H9 (cell line): Measurements from ENCODE around the gene MORN1. TPM values are rescaled to one million over a fixed set of nuclear protein-coding genes. Genes with fewer than 3 reads are reported as not detected.

ENCODE experiments used
- DNase-seq: peaks from one replicate; pipeline ENCODE4 v3.0.0-alpha.2; 2017
- H2AFZ ChIP-seq: one replicate; pipeline ENCODE4 v1.6.1; 2013; ENCODE audit warnings: mild to moderate bottlenecking, low read length, control low read depth, moderate library complexity
- H2AK5ac ChIP-seq: 2 replicates; pipeline ENCODE4 v1.6.1; 2013; ENCODE audit warnings: low read length, control low read depth, mixed read lengths; ENCODE audit not compliant: insufficient read length
- H2BK120ac ChIP-seq: one replicate; pipeline ENCODE4 v1.6.1; 2013; ENCODE audit warnings: low read depth, mild to moderate bottlenecking, low read length, control low read depth, inconsistent platforms; ENCODE audit not compliant: poor library complexity, severe bottlenecking
- H2BK12ac ChIP-seq: 2 replicates; pipeline ENCODE4 v1.6.1; 2013; ENCODE audit warnings: low read length, control low read depth, mixed read lengths, low read depth; ENCODE audit not compliant: insufficient read length
- H2BK15ac ChIP-seq: 2 replicates; pipeline ENCODE4 v1.6.1; 2013; ENCODE audit warnings: low read depth, low read length, control low read depth
- H2BK20ac ChIP-seq: one replicate; pipeline ENCODE4 v1.6.1; 2013; ENCODE audit warnings: low read depth, mild to moderate bottlenecking, low read length, control low read depth, inconsistent platforms; ENCODE audit not compliant: poor library complexity, severe bottlenecking
- H2BK5ac ChIP-seq: 2 replicates; pipeline ENCODE4 v1.6.1; 2013; ENCODE audit warnings: low read length, control low read depth, mixed read lengths; ENCODE audit not compliant: insufficient read length
- H3K14ac ChIP-seq: 2 replicates; pipeline ENCODE4 v1.6.1; 2013; ENCODE audit warnings: low read length, control low read depth; ENCODE audit not compliant: insufficient read depth
- H3K18ac ChIP-seq: 2 replicates; pipeline ENCODE4 v1.6.1; 2013; ENCODE audit warnings: low read depth, mild to moderate bottlenecking, mixed read lengths, low read length, control low read depth; ENCODE audit not compliant: insufficient read length
- H3K23ac ChIP-seq: 2 replicates; pipeline ENCODE4 v1.6.1; 2013; ENCODE audit warnings: low read length, control low read depth, mixed read lengths, low read depth; ENCODE audit not compliant: insufficient read length
- H3K23me2 ChIP-seq: 2 replicates; pipeline ENCODE4 v1.6.1; 2013; ENCODE audit warnings: low read depth, mild to moderate bottlenecking, mixed read lengths, low read length, control low read depth; ENCODE audit not compliant: insufficient read length, poor library complexity, severe bottlenecking
- H3K27ac ChIP-seq: 2 replicates; pipeline ENCODE4 v1.5.1; 2013; ENCODE audit warnings: low read length, control low read depth, mixed read lengths, low read depth; ENCODE audit not compliant: insufficient read length
- H3K27me3 ChIP-seq: 2 replicates; pipeline ENCODE4 v1.6.1; 2013; ENCODE audit warnings: low read length, control low read depth, inconsistent platforms; ENCODE audit not compliant: insufficient read depth
- H3K4ac ChIP-seq: 2 replicates; pipeline ENCODE4 v1.6.1; 2013; ENCODE audit warnings: low read depth, mild to moderate bottlenecking, control low read depth, inconsistent platforms, low read length, moderate library complexity
- H3K4me1 ChIP-seq: 2 replicates; pipeline ENCODE4 v1.6.1; 2013; ENCODE audit warnings: low read length, control low read depth, inconsistent platforms; ENCODE audit not compliant: insufficient read depth
- H3K4me2 ChIP-seq: 2 replicates; pipeline ENCODE4 v1.6.1; 2013; ENCODE audit warnings: low read length, control low read depth, mixed read lengths; ENCODE audit not compliant: insufficient read length, insufficient read depth
- H3K56ac ChIP-seq: 2 replicates; pipeline ENCODE4 v1.6.1; 2013; ENCODE audit warnings: low read depth, mild to moderate bottlenecking, mixed read lengths, low read length, control low read depth; ENCODE audit not compliant: insufficient read length
- H3K79me1 ChIP-seq: 2 replicates; pipeline ENCODE4 v1.6.1; 2013; ENCODE audit warnings: low read depth, mild to moderate bottlenecking, moderate library complexity, low read length, control low read depth, inconsistent platforms; ENCODE audit not compliant: insufficient read depth, poor library complexity, severe bottlenecking
- H3K79me2 ChIP-seq: 2 replicates; pipeline ENCODE4 v1.6.1; 2013; ENCODE audit warnings: low read length, control low read depth, inconsistent platforms; ENCODE audit not compliant: insufficient read depth
- H3K9ac ChIP-seq: 2 replicates; pipeline ENCODE4 v1.6.1; 2013; ENCODE audit warnings: low read length, control low read depth, mixed read lengths; ENCODE audit not compliant: insufficient read length; ENCODE audit errors: extremely low read depth
- H3K9me3 ChIP-seq: one replicate; pipeline ENCODE4 v1.6.1; 2013; ENCODE audit warnings: low read depth, low read length, inconsistent platforms; ENCODE audit not compliant: control insufficient read depth
- H3T11ph ChIP-seq: one replicate; pipeline ENCODE4 v1.6.1; 2013; ENCODE audit warnings: mild to moderate bottlenecking, low read length, control low read depth, inconsistent platforms
- H4K20me1 ChIP-seq: one replicate; pipeline ENCODE4 v1.6.1; 2013; ENCODE audit not compliant: control insufficient read depth, insufficient read length, insufficient read depth
- H4K5ac ChIP-seq: 2 replicates; pipeline ENCODE4 v1.6.1; 2013; ENCODE audit warnings: low read depth, mild to moderate bottlenecking, mixed read lengths, low read length, control low read depth; ENCODE audit not compliant: insufficient read length
- H4K8ac ChIP-seq: replicated peaks from 2 replicates; pipeline ENCODE4 v1.6.1; 2013; ENCODE audit warnings: low read length, control low read depth, mixed read lengths, low read depth; ENCODE audit not compliant: insufficient read length
- H4K91ac ChIP-seq: 2 replicates; pipeline ENCODE4 v1.6.1; 2013; ENCODE audit warnings: low read depth, mild to moderate bottlenecking, moderate library complexity, mixed read lengths, low read length, control low read depth; ENCODE audit not compliant: insufficient read length
- H3K27ac Mint-ChIP-seq, 3 experiments: 2 replicates in 2 of 3; 3 replicates in 1 of 3; pipeline ENCODE4 v1.8.0; 2020 to 2021; ENCODE audit warnings: mixed read lengths in 3 of 3, mild to moderate bottlenecking in 1 of 3, moderate library complexity in 1 of 3
- H3K27me3 Mint-ChIP-seq: 2 replicates; pipeline ENCODE4 v1.8.0; 2021; ENCODE audit warnings: low read depth, mild to moderate bottlenecking, moderate library complexity, mixed read lengths
- H3K36me3 Mint-ChIP-seq, 3 experiments: 2 replicates in 2 of 3; 3 replicates in 1 of 3; pipeline ENCODE4 v1.8.0; 2020 to 2021; ENCODE audit warnings: low read depth in 3 of 3, mixed read lengths in 3 of 3; ENCODE audit not compliant: insufficient read depth in 1 of 3
- H3K4me1 Mint-ChIP-seq, 2 experiments: 2 replicates each; pipeline ENCODE4 v1.8.0; 2020; ENCODE audit warnings: mixed read lengths in 2 of 2
- H3K4me3 Mint-ChIP-seq, 2 experiments: 2 replicates in 1 of 2; 3 replicates in 1 of 2; pipeline ENCODE4 v1.8.0; 2020 to 2021; ENCODE audit warnings: mild to moderate bottlenecking in 2 of 2, mixed read lengths in 2 of 2, moderate library complexity in 1 of 2
- H3K9me3 Mint-ChIP-seq, 2 experiments: 2 replicates in 1 of 2; 3 replicates in 1 of 2; pipeline ENCODE4 v1.8.0; 2020; ENCODE audit warnings: mild to moderate bottlenecking in 2 of 2, mixed read lengths in 2 of 2, moderate library complexity in 1 of 2
- CTCF ChIP-seq: fragments of 200-600 bp; sonication (generic); conservative IDR thresholded peaks from 3 replicates; pipeline ENCODE4 v1.8.0; 2021; ENCODE audit warnings: antibody characterized with exemption, mild to moderate bottlenecking
- WGBS: extraction: QIAGEN DNeasy Blood & Tissue Kit; methylation state at CpG from one replicate; pipeline ENCODE4 v1.1.7; 2013; ENCODE audit warnings: missing lambda C conversion rate, low lambda C conversion rate, mixed read lengths; ENCODE audit not compliant: insufficient read length; ENCODE audit errors: extremely low coverage; 5-methylcytosine and 5-hydroxymethylcytosine counted together
- total RNA-seq: library from RNA; stranded (reverse); gene quantifications from 2 replicates; pipeline ENCODE4 v1.2.1, GENCODE V29; 2021

MORN1 gene
- total RNA-seq, 1 experiment from 2014 or later, result 12.7 TPM

GRCh38 chr1:2353551-2354438 lies 37.6 kb downstream of the MORN1 start:
- Histone ChIP-seq H4K8ac (no peak overlapping the region), H4K20me1 (no peaks in the 10 kb centered on the region), H3K79me2 (no peaks in the 10 kb centered on the region), H4K91ac (no peak overlapping the region), H3K18ac (no peak overlapping the region), H2AFZ (no peak overlapping the region), H2BK15ac (no peak overlapping the region), H3K27ac (no peak overlapping the region), H3K4me1 (no peaks in the 10 kb centered on the region), H3K23me2 (no peaks in the 10 kb centered on the region), H3K14ac (no peak overlapping the region), H3K23ac (no peak overlapping the region), H3K79me1 (no peaks in the 10 kb centered on the region), H3K9me3 (no peaks in the 10 kb centered on the region), H3K4me2 (no peak overlapping the region), H2BK12ac (no peak overlapping the region), H2BK120ac (no peak overlapping the region), H2AK5ac (no peak overlapping the region), H4K5ac (no peak overlapping the region), H2BK20ac (no peak overlapping the region), H3T11ph (no peak overlapping the region), H3K9ac (no peak overlapping the region), H3K4ac (no peak overlapping the region), H2BK5ac (no peak overlapping the region), H3K56ac (no peak overlapping the region), H3K27me3 (no peaks in the 10 kb centered on the region)
- H3K27me3 Mint-ChIP-seq, result no peaks in the 10 kb centered on the region
- TF ChIP-seq CTCF, result no peak
- no peak overlapping the region for H3K4me3 Mint-ChIP-seq
- H3K27ac Mint-ChIP-seq, result 0 out of 7 replicates have a peak overlapping the region, but pooled peaks of 1 of the 3 experiments have one; percentile 60
- DNase-seq, result no peak
- no peaks in the 10 kb centered on the region for H3K9me3 Mint-ChIP-seq
- WGBS, result no CpG with 5 or more reads among the region's 28 CpGs
- no peaks in the 10 kb centered on the region for H3K36me3 Mint-ChIP-seq
- H3K4me1 Mint-ChIP-seq, result peaks cover 0 to 2% of the 10 kb centered on the region in 2 experiments; a peak in 1 of 4 replicates
